ENCODE measurements around the gene ZNF512B.

The ZNF512B gene

GRCh38 chr20:63945921-63946920 lies 23.5 kb downstream of the ZNF512B start:
- DNase-seq: no peak

- DNase-seq: no peak
Measured at GRCh38 chr20:63945031-63945658, 24.6 kb downstream of the ZNF512B start.

GRCh38 chr20:63944078-63944941 lies 25.4 kb downstream of the ZNF512B start:
- no peak for DNase-seq

DNA sequence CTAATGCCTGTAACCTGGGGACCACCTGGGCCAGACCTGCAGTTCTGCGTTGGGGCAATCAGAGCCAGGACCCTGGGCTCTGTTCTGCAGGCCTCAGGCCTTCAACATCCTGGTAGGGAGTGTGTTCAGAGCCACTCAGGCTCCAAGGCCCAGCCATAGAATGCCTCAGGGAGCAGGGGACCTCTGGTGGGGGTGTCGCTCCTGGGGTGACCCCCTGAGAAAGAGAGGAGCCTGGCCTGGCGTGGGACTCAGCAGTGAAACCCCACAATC lies 26.0 kb downstream of the ZNF512B start:
- DNase-seq: no peak

DNA sequence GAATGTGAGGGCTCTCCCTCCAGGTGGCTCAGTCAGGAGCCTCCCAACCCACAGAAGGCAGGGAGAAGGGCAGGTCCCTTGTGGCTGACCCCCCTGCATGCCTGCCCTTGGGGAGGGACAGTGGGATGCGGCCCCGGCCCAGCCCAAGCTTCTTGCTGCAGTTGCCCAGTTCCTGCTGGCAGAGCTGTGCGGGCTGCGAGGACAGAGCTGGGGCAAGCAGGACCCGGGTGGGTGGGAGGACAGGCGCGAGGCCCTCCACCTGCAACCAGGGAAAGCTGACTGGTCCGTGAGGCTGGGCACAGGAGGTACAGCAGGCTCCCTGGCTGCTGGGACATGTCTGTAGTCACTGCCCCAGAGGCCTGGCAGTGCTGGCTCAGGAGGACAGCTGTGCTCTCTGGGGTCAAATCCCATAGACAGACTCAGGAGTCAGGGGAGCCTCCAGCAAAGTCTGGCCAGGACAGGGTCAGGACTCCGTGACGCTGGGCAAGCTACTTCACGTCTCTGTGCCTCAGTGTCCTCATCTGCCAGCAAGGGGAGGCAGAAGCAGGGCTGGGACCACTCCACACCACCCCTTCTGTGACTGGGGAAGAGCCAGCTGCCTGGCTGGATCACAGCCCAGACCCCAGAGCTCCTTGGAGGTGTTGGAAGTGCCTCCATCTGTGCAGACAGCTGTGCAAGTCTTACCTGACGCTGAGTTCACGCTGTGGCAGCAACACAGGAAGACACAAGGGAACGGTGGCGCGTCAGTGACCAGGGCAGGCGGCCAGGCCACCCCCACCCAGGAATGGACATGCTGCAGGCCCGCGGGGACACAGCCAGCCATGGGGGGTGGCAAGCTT lies 26.5 kb downstream of the ZNF512B start:
- no peak for DNase-seq

- no peak for DNase-seq
Measured at GRCh38 chr20:63942250-63942951, 27.3 kb downstream of the ZNF512B start.

GRCh38 chr20:63941282-63942081 lies 28.2 kb downstream of the ZNF512B start:
- DNase-seq: no peak

GRCh38 chr20:63940472-63941266 lies 29.1 kb downstream of the ZNF512B start:
- no peak for DNase-seq

- DNase-seq: no peak
Measured at GRCh38 chr20:63940071-63940471, 29.7 kb downstream of the ZNF512B start.

GRCh38 chr20:63939061-63939935 lies 30.4 kb downstream of the ZNF512B start:
- DNase-seq: no peak

GRCh38 chr20:63937596-63937995 lies 32.1 kb downstream of the ZNF512B start:
- DNase-seq: no peak

DNA sequence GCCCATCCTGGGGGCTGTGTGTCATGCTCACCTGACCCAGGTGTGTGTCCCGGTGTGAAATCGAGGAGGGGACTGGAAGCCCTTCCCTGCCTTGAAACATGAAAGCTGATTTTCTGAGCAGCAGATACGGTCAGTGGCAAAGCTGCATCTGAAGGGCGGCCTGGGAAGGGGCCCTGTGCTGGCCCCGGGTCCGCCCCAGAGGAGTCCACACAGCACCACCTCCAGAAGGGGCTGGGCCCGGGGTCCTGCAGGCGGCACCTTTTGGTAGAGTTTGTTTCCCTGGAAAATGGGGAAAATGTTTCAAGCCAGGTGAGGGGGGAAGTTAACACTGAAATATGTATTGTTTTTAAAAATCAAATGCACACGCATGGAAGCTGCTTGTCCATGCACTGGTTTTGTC lies 34.3 kb downstream of the ZNF512B start:
- no peak for DNase-seq

DNA sequence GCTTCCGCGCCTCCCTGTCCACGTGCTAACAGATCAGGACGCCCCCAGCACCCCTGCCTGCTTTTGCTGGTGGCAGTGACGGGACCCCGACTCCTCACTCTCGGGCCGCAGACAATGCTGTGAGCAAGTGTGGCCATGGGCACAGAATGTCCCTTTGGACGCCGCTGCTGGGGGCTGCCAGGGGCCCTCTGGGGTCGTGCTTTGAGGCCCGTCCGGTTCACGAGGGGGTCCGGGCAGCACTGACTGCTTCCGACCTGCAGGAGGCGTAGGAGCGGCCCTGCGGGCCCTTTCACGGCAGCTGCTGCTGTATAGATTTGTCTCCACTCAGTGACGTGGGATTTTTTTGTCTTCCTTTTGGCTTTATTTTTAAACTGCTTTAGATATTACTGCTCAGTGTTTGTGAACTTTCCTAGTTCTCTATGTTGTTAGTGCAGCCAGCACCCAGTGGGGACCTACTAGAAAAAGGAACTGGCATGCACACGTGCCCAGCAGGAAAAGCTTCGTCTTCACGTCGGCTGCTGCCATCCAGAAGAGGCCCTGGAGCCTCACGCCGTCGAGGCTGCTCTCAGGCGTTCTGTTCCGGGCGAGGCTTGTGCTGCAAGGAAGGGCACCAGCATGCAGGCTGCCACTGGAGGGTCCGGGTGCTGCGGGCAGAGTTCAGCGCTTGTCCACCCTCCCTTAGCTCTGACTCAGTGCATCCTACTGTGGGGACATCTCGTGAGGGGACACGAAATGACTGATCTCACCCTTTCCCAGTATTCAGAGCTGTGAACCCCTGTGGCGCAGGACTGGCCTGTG lies 35.3 kb downstream of the ZNF512B start:
- DNase-seq: no peak

- DNase-seq: no peak
Measured at GRCh38 chr20:63933646-63934045, 36.1 kb downstream of the ZNF512B start.

- no peak for DNase-seq
Measured at GRCh38 chr20:63932606-63933160, 37.0 kb downstream of the ZNF512B start.

GRCh38 chr20:63931735-63932134 lies 38.0 kb downstream of the ZNF512B start:
- DNase-seq: no peak

GRCh38 chr20:63930971-63931553 lies 38.7 kb downstream of the ZNF512B start:
- DNase-seq: no peak
